ENCODE data around the gene C17orf113. TPM values are rescaled to one million over a fixed set of nuclear protein-coding genes. Genes with fewer than 3 reads are reported as not detected.
A peak's percentile ranks its signal among the peaks of the same experiment; 100 is the strongest.

Gene C17orf113
- 0.59 TPM for total RNA-seq
- long read RNA-seq, result 0 reads

DNA sequence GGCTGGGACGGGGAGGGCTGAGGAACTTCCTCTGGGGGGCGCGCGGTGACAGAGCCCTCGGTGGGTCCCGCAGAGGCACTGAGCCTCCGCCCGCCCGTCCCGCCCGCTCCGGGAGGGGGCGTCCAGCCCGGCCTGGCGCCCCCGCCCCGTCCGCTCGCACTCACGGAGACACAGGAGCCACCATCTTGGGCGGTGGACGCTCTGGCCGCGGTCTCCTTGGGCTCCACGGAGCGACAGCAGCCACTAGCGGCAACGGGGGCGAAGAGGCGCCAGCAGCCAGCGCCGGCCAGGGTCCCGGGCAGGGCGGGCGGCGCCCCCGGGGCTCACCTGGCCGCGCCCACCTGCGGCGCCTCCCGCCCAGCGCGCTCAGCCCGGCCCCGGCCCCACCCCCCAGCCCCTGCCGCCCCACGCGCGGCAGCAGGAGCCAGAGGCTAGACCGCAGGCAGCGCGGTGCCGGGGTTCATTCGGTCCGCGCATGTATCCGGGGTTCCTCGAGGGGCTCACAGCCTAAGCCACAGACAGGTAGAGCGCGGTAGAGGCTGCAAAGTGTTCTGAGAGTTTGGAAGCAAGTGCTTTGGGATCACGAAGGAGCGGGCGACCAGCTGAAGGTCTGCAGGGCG, at the start of gene C17orf113:
Gene C17orf113, minus strand, starts transcription at position 209 of the 620 bp plus-strand sequence. CDS start 7,225 bp downstream, outside the sequence.
- peak; percentile 91 for ATAC-seq (ENCODE audit: poor library complexity)
- peak; percentile 73 for DNase-seq
- intact Hi-C loops (cut with DNase I), result no loop called here

DNA sequence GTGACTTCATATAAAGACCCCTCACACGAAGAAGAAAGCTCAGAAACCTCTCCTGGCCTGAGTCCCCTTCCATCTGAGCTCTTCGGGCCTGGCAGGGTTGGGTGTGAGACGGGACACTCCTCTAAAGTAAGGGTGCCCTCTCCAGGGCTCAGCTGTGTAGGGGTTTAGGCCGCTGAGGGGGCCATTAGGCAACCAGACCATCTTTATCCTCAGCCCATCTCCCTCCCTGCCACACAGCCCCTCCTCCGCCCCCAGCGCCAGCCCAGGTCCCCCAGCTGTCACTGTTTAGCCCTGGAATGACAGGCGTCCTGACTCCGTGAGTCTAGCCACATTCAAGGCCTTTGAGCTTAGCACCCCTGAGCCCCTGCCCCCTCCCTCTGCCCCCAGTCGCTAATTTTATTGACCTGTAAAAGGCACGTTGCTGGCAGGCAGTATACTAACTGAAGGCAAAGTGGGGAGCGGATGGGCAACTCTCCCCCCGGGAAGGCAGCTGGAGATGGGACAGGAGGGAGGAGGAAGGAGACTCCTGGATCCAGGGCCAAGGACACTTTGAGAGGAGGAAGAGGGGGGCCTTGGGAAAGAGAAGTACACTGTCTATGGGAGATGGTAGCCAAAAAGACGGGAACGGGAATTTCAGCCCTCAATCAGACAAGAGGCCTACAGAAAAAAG, 48.5 kb upstream of the C17orf113 start:
- DNase-seq (no peak), ATAC-seq (ENCODE audit: poor library complexity) (no peak)
- intact Hi-C loops (cut with DNase I), result no loop called here

DNA sequence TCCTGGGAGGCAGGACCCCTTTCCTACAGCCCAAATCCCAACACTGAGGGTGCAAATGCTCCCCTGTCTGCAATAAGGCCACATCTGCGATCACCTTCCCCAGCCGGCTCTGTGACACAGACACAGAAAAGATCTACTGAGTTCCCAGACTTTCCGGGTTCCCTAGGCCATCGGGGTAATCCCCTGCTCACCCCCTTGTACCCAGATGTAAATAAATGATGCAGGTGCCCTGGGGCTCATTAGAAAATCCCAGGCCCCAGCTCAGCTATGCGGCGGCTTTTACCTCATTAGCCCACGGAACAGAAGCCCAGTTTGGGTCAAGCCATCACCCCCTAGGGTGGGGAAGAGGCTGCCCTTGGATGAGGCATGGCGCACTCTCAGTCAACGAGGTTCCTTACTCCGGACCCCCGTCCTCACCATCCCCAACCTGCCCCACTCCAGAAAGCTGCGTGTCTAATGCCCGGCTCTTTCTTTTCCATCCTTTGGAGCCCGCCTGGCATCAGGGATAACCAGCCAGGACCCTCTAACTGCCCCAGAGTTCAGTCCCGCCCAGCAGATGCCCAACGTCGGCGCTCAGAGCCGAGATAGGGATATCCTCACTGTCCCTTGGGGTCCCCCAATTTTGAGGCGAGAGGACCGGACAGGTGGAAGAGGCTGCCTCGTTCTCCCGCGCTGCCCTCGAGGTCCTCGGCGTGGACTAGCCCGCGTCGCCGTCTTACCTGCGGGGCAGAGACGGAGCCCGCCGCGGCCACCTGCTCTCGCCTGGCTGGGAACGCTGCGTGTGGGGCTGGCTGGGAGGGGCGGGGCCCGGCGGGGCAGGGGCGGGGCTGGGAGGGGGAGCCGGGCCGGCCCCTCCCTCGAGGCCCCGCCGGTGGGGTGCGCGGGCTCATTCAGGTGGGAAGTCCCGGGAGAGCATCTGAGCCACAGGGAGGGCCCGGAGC, 47.6 kb upstream of the C17orf113 start, which contains the start of gene ZNF385C:
Gene ZNF385C, minus strand, starts transcription at position 783 of the 941 bp plus-strand sequence. CDS start 35,417 bp downstream, outside the sequence.
- DNase-seq (no peak), ATAC-seq (ENCODE audit: poor library complexity) (no peak)
- intact Hi-C loops (cut with DNase I), result no loop called here

DNA sequence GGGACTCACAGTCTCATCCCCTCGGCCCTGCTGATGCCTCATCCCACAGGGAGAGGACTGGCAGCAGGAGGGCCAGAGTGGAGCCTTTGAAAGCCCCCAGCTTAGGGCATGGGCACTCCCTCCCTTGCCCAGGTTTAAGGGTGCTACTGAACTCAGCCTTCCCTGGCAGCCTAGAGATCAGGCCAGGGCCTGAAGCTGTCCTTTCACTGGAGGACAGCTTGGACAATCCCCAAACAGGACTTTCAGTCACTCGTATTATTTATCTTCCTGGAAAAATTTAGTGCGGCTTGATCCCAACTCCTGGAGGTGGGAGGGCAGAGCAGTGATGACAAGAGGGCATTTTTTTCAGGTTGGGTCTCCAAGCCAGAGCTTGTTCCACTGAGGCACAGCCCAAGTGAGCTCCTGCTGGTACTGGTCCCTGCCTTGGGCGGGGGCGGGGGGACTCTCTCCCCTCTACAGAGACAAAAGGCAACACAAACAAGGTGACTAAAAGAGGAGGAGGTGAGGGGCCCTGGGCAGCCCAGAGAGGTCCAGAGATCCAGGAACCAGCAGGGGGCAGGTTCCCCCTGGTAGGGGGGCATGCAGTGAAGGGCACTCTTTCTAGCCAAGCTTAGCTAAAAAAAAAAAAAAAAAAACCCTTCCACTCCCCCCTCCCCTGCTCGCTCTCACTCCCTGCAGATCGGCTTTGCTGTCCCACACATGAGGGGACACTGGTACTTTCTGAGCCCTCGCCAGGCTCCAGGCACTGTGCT, 46.1 kb upstream of the C17orf113 start:
- ATAC-seq (ENCODE audit: poor library complexity) (no peak), DNase-seq (no peak)
- intact Hi-C loops (cut with DNase I), result no loop called here

DNA sequence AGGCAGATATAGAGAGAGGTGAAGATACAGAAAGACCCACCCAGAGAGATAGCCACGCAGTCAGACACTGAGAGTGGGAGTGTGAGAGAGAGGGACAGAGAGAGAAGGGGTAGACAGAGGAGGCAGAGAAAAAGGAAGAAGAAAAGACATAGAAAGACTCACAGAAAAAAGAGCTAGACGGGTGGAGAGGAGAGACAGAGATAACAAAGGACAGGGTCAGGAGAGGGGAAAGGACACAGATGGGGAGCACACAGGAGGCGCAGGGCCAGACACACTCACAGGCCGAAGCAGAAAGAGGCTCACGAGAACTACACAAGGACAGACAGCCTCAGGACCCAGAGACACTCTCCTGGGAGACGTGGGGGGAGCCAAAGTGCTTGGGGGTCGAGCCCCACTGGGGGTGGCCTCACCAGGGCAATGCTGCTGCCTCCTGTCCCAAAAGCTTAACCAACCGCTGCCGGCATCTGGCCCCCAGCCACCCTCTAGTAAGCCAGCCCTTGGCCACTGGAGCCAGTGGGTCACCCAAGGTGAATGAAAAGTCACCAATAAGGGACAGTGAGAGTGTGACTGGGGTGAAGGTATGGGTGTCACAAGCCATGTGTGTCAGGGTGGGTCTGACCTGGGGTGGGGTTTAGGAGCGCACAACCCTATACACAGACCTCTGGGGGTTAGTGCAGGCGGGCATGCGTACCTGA, 44.1 kb upstream of the C17orf113 start:
- no peak for DNase-seq
- intact Hi-C loops (cut with DNase I), result no loop called here
- peak; percentile 15 for ATAC-seq (ENCODE audit: poor library complexity)

DNA sequence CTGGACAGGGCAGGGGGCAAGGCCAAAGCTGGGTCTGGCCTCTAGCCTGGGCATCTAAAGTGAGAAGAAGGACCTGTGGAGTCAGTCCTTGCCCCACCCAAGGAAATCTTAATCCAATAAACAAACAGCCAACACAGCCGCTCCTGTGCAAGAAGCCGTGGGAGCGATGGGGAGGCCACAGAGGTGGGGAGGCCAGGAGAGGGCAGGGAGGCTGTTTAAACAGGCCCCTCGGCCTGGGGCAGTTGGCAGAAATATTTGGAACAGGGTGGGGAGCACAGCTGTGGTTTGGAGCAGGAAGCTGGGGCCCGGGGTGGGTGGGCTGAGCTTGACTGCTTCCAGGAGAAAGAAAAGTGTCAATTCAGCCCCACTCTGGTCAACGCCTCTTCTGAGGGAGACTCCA, 42.5 kb upstream of the C17orf113 start:
- intact Hi-C loops (cut with DNase I), result no loop called here
- ATAC-seq (ENCODE audit: poor library complexity), result no peak
- no peak for DNase-seq

DNA sequence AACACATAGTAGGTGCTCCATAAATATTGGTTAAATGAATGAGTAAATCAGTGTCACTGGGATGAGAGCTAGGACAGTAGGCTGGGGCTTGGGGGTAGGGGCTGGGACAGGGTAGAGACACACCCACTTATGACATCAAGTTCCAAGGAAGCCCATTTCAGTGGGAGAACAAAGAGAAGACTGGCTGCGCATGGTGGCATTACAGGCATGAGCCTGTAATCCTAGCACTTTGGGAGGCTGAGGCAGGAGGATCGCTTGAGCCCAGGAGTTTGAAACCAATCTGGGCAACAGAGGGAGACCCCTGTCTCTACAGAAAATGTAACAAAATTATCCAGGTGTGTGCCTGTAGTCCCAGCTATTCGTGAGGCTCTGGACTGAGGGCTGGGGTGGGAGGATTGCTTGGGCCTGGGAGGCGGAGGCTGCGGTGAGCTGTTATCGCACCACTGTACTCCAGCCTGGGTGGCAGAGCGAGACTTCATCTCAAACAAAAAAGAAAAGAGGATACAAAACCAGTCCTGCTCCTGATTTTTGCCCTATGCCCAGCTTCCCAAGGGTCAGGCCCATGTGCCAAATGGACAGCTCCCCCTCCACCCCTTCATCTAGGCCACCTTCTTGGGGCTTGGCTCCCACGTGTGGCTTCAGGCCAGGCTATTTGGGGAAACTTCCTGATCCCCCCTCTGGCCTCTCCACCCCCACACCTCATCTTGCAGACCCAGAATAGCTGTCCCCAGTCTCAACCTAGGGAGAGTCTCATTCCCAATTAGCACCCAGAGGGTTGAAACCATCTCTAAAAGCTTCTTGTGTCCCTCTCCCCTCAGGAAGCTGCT, 40.8 kb upstream of the C17orf113 start:
- ATAC-seq (ENCODE audit: poor library complexity) (no peak), DNase-seq (no peak)
- intact Hi-C loops (cut with DNase I), result no loop called here

DNA sequence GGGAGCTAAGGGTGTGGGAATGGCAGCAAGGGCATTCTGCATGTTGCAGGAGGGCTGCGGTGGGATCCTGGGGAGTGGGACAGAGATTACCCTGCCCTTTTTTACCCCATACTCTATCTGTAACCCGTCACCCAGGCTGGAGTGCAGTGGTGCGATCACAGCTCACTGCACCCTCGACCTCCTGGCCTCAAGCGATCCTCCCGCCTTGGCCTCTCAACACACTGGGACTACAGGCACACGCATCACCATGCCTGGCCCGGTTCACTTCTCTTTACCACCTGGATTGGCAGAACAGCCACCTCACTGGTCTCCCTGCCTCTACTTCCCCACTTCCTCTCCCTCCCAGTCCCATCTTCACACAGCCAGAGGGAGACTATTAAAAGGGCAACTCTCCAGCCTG, 38.3 kb upstream of the C17orf113 start:
- intact Hi-C loops (cut with DNase I), result no loop called here
- ATAC-seq (ENCODE audit: poor library complexity) (no peak), DNase-seq (no peak)

DNA sequence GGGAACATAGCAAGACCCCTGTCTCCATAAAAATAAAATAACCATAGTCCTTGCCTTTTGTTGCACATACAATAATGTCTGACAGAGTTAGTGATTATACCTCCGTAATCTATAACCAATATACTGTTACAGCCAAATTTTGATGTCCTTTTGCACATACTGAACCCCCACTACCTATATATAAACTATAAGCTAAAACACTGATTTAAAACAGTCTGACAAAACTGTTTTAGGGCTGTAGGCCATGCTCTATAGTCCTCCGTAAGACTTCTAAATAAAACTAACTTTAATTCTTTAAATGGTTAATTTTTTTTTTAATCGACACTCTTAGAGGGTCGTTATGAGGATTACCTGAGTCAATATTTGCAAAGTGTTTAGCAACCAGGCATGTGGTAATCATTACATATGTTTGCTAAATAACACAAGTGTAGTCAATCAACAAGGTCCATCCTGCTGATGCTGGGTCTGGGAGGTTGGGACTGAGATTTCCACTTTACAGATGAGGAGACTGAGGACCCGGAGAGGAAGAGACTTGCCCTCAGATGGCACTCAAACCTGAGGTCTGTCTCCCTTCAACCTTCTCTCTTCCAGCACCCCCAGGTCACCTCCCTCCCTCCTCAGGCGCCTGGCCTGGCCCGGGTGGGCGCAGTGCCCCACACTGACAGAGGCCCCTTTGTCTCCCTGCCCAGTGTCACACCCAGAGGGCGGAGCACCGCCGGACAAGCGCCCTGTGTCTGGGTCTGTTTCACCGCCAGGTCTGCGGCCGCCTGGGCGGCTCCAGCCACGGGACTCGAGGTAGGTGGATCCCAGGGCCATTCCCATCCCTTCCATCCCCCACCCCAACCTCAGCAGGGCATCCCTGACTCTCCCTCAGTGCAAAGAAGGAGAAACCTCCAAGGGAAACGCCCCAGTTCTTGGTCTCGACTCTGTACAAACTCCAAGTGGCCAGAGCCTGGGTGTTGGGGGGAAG, 37.6 kb upstream of the C17orf113 start:
- DNase-seq (no peak), ATAC-seq (ENCODE audit: poor library complexity) (no peak)
- intact Hi-C loops (cut with DNase I), result no loop called here

DNA sequence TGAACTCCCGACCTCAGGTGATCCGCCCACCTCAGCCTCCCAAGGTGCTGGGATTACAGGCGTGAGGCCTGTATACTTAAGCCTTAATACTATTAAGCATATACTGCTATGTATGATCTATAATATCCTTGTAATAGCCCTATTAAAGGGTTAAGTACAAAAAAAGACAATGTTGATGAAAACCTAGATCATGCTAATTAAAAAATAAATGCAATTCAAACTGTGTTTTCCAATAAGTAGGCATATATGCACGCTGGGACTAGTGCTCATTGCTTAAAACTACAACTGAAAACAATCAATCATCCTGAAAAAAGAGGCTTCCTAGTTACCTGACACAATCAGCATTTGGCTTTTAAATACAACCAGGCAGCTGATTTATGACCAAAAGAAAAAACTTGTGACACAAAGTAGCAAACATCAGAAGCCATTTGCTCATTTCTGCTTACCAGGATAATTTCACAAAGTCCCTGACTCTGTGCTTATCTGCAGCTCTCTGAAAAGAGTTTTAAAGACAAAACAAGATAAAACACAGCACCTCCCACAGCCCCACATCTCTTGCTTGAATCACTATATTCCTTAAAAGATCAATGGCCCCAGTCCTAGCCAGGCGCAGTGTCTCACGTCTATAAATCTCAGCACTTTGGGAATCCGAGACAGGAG, 36.8 kb upstream of the C17orf113 start:
- ATAC-seq (ENCODE audit: poor library complexity) (no peak), DNase-seq (no peak)
- intact Hi-C loops (cut with DNase I), result no loop called here

DNA sequence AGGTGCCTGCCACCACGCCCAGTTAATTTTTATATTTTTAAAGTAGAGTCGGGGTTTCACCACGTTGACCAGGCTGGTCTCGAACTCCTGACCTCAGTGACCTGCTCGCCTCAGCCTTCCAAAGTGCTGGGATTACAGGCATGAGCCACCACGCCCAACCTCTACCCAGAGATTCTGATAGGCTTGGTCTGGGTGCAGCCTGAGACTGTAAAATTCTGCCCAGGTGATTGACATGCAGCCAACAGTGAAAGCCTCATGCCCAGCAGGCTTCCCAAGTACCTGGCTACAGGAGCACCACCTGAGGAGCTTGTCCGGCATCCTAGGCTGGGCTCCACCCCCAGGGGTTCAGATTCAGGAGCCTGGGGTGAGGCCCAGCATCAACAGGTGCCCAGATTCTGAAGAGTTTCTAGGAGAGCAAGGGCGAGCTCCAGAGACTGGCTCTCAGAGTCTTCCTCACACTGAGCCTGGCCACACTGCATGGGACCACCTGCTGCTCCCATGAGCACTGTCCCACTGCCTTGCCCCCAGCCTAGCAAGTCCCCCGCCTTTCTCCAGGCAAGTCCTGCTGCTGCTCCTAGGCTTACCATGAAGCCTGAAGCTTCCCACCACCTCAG, 31.2 kb upstream of the C17orf113 start:
- ATAC-seq (ENCODE audit: poor library complexity), result no peak
- intact Hi-C loops (cut with DNase I), result no loop called here

DNA sequence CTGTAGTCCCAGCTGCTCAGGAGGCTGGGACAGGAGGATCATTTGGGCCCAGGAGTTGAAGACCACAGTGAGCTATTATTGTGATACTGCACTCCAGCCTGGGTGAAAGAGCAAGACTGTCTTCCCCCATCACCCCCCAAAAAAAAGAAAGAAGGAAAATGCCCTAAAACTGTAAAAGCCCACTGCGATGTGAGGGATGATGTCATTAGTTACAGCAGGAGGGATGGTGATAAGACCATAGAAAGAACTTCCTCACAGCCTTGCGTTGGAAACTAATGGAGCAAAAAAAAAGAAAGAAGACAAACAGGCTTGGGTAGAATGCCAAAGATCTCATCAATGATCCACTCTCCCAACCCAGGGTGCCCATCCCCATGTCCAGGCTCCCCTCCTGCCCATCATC, 29.1 kb upstream of the C17orf113 start:
- no peak for ATAC-seq (ENCODE audit: poor library complexity)
- intact Hi-C loops (cut with DNase I), result no loop called here
- DNase-seq, result no peak

More for the DNA sequence above, 31.2 kb upstream of the C17orf113 start:
- no peak for DNase-seq

DNA sequence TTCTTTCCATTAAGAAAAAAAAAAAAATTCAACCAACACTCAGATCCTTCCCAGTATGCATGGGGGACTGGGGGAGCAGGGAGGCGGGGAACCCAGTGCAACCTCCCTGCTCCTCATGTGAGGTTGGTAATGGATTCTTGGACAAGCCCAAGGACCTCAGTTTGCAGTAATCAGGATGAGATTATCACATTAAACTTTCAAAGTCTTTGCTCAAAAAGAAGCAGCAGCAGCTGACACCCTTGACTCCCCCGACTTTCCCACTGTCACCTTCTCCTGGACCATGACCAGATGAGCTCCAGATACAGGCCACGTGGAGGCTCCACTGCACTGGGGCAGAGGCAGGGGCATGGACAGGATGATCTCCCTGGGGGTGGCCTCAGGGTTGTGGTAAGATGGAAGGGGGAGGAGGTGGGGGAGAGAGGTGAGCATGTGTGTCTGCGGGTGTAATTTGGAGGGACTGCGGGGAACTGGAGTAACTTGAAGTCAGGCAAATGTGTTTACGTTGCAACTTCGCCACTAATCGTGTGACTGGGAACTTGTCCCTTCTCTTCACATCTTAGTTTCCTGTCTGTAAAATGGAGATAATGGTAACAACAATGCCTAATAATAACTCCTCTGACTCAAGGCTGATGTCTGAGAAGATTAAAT, 28.1 kb upstream of the C17orf113 start:
- intact Hi-C loops (cut with DNase I), result no loop called here

DNA sequence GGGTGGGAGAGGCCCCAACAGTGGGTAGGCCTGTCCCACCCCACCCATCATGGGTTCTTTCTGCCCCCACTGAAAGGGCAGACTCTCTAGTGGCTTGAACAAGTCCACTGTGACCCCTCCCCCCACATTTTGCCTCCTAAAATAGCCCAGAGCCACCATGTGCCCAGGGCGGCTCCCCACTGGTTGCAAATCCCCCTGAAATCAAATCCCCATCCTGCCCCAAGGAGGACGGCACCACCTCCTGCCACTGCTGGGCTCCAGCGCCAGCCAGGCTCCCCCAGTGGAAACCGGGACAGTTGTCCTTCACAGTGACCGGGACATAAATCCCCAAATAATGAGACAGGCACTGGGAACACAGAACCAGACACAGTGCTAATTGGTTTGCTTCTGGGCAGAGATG, 27.4 kb upstream of the C17orf113 start:
- ATAC-seq (ENCODE audit: poor library complexity) (no peak), DNase-seq (no peak)
- intact Hi-C loops (cut with DNase I), result no loop called here

More for the DNA sequence above, 28.1 kb upstream of the C17orf113 start:
- no peak for ATAC-seq (ENCODE audit: poor library complexity)
- no peak for DNase-seq
